Type B pancreatic cell (in vitro differentiated cells): ENCODE measurements around the gene TTR. TPM values are rescaled to one million over a fixed set of nuclear protein-coding genes. Genes with fewer than 3 reads are reported as not detected.

Experiments
- DNase-seq: peaks from one replicate; pipeline ENCODE4 v3.0.0; 2021; ENCODE audit warnings: mixed read lengths; ENCODE audit not compliant: unreplicated experiment; ENCODE audit errors: extremely low spot score
- H3K27ac Mint-ChIP-seq: 2 replicates; pipeline ENCODE4 v1.8.0; 2021; ENCODE audit warnings: mild to moderate bottlenecking, mixed read lengths
- H3K27me3 Mint-ChIP-seq: 2 replicates; pipeline ENCODE4 v1.8.0; 2021; ENCODE audit warnings: mixed read lengths
- H3K36me3 Mint-ChIP-seq: 2 replicates; pipeline ENCODE4 v1.8.0; 2021; ENCODE audit warnings: mixed read lengths
- H3K4me1 Mint-ChIP-seq: one replicate; pipeline ENCODE4 v1.8.0; 2021; ENCODE audit warnings: mixed read lengths; ENCODE audit not compliant: unreplicated experiment
- H3K4me3 Mint-ChIP-seq: 2 replicates; pipeline ENCODE4 v1.8.0; 2021; ENCODE audit warnings: mild to moderate bottlenecking, mixed read lengths
- H3K9me3 Mint-ChIP-seq: 2 replicates; pipeline ENCODE4 v1.8.0; 2021; ENCODE audit warnings: mixed read lengths
- total RNA-seq: library from RNA; stranded (reverse); gene quantifications from 2 replicates; pipeline ENCODE4 v1.2.1, GENCODE V29; 2021; ENCODE audit warnings: low replicate concordance
- TF ChIP-seq, protein P1 (sequence below): fragments of 200-600 bp; sonication (generic); conservative IDR thresholded peaks from 2 replicates; pipeline ENCODE4 v1.5.0; 2021; ENCODE audit warnings: antibody characterized with exemption, mild to moderate bottlenecking

The TTR gene
- total RNA-seq, 1 donor from 2014 or later: 2,711 TPM

DNA sequence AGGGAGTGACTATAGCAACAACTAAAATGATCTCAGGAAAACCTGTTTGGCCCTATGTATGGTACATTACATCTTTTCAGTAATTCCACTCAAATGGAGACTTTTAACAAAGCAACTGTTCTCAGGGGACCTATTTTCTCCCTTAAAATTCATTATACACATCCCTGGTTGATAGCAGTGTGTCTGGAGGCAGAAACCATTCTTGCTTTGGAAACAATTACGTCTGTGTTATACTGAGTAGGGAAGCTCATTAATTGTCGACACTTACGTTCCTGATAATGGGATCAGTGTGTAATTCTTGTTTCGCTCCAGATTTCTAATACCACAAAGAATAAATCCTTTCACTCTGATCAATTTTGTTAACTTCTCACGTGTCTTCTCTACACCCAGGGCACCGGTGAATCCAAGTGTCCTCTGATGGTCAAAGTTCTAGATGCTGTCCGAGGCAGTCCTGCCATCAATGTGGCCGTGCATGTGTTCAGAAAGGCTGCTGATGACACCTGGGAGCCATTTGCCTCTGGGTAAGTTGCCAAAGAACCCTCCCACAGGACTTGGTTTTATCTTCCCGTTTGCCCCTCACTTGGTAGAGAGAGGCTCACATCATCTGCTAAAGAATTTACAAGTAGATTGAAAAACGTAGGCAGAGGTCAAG, 955 bp downstream of the TTR start:
- H3K9me3 Mint-ChIP-seq: peaks cover 7% of the 10 kb centered on the region
- no peaks in the 10 kb centered on the region for H3K27me3 Mint-ChIP-seq
- no peak overlapping the region for H3K27ac Mint-ChIP-seq
- peak overlapping the region; percentile 62 for H3K4me3 Mint-ChIP-seq
- TF ChIP-seq, protein P1, sequence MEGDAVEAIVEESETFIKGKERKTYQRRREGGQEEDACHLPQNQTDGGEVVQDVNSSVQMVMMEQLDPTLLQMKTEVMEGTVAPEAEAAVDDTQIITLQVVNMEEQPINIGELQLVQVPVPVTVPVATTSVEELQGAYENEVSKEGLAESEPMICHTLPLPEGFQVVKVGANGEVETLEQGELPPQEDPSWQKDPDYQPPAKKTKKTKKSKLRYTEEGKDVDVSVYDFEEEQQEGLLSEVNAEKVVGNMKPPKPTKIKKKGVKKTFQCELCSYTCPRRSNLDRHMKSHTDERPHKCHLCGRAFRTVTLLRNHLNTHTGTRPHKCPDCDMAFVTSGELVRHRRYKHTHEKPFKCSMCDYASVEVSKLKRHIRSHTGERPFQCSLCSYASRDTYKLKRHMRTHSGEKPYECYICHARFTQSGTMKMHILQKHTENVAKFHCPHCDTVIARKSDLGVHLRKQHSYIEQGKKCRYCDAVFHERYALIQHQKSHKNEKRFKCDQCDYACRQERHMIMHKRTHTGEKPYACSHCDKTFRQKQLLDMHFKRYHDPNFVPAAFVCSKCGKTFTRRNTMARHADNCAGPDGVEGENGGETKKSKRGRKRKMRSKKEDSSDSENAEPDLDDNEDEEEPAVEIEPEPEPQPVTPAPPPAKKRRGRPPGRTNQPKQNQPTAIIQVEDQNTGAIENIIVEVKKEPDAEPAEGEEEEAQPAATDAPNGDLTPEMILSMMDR: no peak
- DNase-seq: no peak
- H3K36me3 Mint-ChIP-seq: no peaks in the 10 kb centered on the region
- peaks cover 35% of the 10 kb centered on the region for H3K4me1 Mint-ChIP-seq

DNA sequence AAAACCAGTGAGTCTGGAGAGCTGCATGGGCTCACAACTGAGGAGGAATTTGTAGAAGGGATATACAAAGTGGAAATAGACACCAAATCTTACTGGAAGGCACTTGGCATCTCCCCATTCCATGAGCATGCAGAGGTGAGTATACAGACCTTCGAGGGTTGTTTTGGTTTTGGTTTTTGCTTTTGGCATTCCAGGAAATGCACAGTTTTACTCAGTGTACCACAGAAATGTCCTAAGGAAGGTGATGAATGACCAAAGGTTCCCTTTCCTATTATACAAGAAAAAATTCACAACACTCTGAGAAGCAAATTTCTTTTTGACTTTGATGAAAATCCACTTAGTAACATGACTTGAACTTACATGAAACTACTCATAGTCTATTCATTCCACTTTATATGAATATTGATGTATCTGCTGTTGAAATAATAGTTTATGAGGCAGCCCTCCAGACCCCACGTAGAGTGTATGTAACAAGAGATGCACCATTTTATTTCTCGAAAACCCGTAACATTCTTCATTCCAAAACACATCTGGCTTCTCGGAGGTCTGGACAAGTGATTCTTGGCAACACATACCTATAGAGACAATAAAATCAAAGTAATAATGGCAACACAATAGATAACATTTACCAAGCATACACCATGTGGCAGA, 3.6 kb downstream of the TTR start:
- no peaks in the 10 kb centered on the region for H3K27me3 Mint-ChIP-seq
- peak overlapping the region; percentile 24 for H3K4me3 Mint-ChIP-seq
- H3K36me3 Mint-ChIP-seq: no peaks in the 10 kb centered on the region
- peaks cover 31% of the 10 kb centered on the region for H3K4me1 Mint-ChIP-seq
- DNase-seq: no peak
- peak overlapping the region; percentile 11 for H3K27ac Mint-ChIP-seq
- H3K9me3 Mint-ChIP-seq: no peaks in the 10 kb centered on the region
- TF ChIP-seq, protein P1: no peak

DNA sequence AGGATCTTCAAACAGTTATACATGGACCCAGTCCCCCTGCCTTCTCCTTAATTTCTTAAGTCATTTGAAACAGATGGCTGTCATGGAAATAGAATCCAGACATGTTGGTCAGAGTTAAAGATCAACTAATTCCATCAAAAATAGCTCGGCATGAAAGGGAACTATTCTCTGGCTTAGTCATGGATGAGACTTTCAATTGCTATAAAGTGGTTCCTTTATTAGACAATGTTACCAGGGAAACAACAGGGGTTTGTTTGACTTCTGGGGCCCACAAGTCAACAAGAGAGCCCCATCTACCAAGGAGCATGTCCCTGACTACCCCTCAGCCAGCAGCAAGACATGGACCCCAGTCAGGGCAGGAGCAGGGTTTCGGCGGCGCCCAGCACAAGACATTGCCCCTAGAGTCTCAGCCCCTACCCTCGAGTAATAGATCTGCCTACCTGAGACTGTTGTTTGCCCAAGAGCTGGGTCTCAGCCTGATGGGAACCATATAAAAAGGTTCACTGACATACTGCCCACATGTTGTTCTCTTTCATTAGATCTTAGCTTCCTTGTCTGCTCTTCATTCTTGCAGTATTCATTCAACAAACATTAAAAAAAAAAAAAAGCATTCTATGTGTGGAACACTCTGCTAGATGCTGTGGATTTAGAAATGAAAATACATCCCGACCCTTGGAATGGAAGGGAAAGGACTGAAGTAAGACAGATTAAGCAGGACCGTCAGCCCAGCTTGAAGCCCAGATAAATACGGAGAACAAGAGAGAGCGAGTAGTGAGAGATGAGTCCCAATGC, 4.6 kb downstream of the TTR start:
- no peak for DNase-seq
- H3K4me3 Mint-ChIP-seq: no peak overlapping the region
- peaks cover 29% of the 10 kb centered on the region for H3K4me1 Mint-ChIP-seq
- no peaks in the 10 kb centered on the region for H3K27me3 Mint-ChIP-seq
- no peak overlapping the region for H3K27ac Mint-ChIP-seq
- no peaks in the 10 kb centered on the region for H3K9me3 Mint-ChIP-seq
- H3K36me3 Mint-ChIP-seq: no peaks in the 10 kb centered on the region
- TF ChIP-seq, protein P1: no peak

DNA sequence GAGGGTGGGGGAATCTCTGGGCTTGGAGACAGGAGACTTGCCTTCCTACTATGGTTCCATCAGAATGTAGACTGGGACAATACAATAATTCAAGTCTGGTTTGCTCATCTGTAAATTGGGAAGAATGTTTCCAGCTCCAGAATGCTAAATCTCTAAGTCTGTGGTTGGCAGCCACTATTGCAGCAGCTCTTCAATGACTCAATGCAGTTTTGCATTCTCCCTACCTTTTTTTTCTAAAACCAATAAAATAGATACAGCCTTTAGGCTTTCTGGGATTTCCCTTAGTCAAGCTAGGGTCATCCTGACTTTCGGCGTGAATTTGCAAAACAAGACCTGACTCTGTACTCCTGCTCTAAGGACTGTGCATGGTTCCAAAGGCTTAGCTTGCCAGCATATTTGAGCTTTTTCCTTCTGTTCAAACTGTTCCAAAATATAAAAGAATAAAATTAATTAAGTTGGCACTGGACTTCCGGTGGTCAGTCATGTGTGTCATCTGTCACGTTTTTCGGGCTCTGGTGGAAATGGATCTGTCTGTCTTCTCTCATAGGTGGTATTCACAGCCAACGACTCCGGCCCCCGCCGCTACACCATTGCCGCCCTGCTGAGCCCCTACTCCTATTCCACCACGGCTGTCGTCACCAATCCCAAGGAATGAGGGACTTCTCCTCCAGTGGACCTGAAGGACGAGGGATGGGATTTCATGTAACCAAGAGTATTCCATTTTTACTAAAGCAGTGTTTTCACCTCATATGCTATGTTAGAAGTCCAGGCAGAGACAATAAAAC, 6.5 kb downstream of the TTR start:
- H3K36me3 Mint-ChIP-seq: no peaks in the 10 kb centered on the region
- no peak overlapping the region for H3K27ac Mint-ChIP-seq
- H3K27me3 Mint-ChIP-seq: no peaks in the 10 kb centered on the region
- TF ChIP-seq, protein P1: no peak
- no peak for DNase-seq
- H3K4me1 Mint-ChIP-seq: peaks cover 19% of the 10 kb centered on the region
- no peaks in the 10 kb centered on the region for H3K9me3 Mint-ChIP-seq
- H3K4me3 Mint-ChIP-seq: no peak overlapping the region

DNA sequence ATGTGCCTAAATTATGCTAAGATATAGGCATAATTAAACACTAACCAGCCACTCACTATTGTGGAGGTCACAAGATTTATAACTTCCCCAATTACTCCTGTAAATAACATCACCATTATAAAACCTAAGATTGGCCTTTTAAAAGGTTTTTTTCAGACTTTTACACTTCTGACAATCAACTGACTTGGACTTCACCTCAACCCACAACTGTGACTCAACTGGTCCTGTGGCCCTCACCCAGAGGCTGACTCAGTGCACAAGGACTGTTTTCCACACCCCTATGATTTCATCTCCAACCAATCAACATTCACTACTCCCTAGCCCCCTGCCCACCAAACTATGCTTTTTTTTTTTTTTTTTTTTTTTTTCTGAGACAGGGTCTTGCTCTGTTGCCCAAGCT, 11.6 kb downstream of the TTR start:
- DNase-seq: no peak
- Mint-ChIP-seq H3K27ac (no peak overlapping the region), H3K4me3 (no peak overlapping the region), H3K9me3 (no peaks in the 10 kb centered on the region), H3K36me3 (no peaks in the 10 kb centered on the region), H3K27me3 (no peaks in the 10 kb centered on the region), H3K4me1 (peaks cover 4% of the 10 kb centered on the region)
- TF ChIP-seq, protein P1: no peak
